Measurements from ENCODE around the gene RAB34. TPM values are rescaled to one million over a fixed set of nuclear protein-coding genes. Genes with fewer than 3 reads are reported as not detected.

Gene RAB34
- total and polyA plus RNA-seq, 9 of the 15 experiments (the other 6 are each of a cell fraction or from before 2014, with no cell fraction given), result 0.07 to 3.8 (median 0.46) TPM; not detected in 1

DNA sequence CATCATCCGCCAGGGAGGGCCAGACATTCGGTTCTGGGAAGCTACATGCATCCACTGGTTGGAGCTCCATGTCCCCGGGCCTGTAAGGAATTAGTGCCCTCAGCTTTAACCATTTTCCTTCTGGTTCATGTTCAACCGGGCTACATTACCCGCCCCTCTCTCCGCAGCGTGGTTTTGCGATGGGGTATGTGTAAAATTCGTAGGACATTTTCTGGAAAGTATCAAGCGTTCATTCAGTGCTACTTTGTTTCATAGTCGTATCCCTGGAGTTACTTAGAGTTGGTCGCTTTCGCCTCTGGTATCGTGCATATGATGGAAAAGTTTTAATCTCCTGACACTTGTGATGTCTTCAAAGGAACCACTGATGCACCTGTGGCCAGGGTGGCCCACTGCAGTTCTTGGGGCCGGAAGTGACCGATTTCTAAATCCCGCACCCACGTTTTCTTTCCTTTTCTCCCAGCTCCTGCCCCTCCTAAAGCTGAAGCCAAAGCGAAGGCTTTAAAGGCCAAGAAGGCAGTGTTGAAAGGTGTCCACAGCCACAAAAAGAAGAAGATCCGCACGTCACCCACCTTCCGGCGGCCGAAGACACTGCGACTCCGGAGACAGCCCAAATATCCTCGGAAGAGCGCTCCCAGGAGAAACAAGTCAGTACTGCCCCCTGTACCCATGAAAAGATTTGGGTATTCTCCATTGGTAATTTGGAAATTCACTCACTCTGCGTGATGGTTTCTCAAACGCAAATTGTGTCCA, 2.8 kb upstream of the RAB34 start (continued):
- 0 out of 4 replicates have a peak, but pooled peaks of 1 of the 2 experiments have one; percentile 25 for TF ChIP-seq ZNF318 (IDR thresholded peaks at IDR 0.05; ENCODE audit: borderline replicate concordance in 1 of 2, low read depth in 1 of 2)
- peak; percentile 78 for TF ChIP-seq SUPT5H (IDR thresholded peaks at IDR 0.05)
